ENCODE data around the gene PTPN21. TPM values are rescaled to one million over a fixed set of nuclear protein-coding genes. Genes with fewer than 3 reads are reported as not detected.

The PTPN21 gene
- total and polyA plus RNA-seq, 7 donors = 4.7 to 27.3 (median 14.8) TPM

DNA sequence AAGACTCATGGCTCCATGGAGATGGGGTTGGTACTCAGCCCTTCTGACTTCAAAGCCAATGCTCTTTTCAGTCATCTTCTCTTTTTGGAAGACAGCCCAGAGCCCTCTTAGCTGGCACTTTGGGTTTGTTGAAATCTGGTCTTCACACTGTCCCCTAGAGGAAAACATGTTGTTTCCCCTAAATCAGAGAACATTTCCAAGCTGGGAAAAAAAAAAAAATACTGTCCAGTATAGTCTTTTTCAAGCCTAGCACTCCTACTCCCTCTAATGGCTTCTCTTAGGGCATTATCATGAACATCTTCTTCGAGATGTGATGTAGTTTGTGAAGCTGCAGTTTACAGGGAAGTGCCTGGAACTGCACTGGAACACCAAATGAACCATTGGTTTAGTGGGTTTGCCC, 5.0 kb upstream of the PTPN21 start:
- H3K27ac ChIP-seq = no peak overlapping the region
- no peaks in the 10 kb centered on the region for H3K27me3 ChIP-seq (ENCODE audit: insufficient read depth in 3 of 3, low read length in 2 of 3)
- H3K4me3 ChIP-seq = no peak overlapping the region
- no peak for ATAC-seq
- peaks cover 0 to 8% of the 10 kb centered on the region in 2 donors for H3K36me3 ChIP-seq (ENCODE audit: insufficient read depth in 1 of 2, low read depth in 1 of 2)
- intact Hi-C loops (cut with DNase I) = loop anchor here (5.0 to 10.0 kb wide), 2 partner anchors 68 to 1395 kb away; partner anchors contain the start of genes EFCAB11 (in 1 of the 2) and TDP1 (in 1 of the 2)
- WGBS, 3 donors = 0 to 10% (median 3%) methylated on average over 1 of the region's 1 CpG
- no peaks in the 10 kb centered on the region for H3K9me3 ChIP-seq
- no peak for DNase-seq
- TF ChIP-seq, protein P1, sequence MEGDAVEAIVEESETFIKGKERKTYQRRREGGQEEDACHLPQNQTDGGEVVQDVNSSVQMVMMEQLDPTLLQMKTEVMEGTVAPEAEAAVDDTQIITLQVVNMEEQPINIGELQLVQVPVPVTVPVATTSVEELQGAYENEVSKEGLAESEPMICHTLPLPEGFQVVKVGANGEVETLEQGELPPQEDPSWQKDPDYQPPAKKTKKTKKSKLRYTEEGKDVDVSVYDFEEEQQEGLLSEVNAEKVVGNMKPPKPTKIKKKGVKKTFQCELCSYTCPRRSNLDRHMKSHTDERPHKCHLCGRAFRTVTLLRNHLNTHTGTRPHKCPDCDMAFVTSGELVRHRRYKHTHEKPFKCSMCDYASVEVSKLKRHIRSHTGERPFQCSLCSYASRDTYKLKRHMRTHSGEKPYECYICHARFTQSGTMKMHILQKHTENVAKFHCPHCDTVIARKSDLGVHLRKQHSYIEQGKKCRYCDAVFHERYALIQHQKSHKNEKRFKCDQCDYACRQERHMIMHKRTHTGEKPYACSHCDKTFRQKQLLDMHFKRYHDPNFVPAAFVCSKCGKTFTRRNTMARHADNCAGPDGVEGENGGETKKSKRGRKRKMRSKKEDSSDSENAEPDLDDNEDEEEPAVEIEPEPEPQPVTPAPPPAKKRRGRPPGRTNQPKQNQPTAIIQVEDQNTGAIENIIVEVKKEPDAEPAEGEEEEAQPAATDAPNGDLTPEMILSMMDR (IDR thresholded peaks at IDR 0.05) = peak; percentile 38
- peaks cover 18% of the 10 kb centered on the region for H3K4me1 ChIP-seq

DNA sequence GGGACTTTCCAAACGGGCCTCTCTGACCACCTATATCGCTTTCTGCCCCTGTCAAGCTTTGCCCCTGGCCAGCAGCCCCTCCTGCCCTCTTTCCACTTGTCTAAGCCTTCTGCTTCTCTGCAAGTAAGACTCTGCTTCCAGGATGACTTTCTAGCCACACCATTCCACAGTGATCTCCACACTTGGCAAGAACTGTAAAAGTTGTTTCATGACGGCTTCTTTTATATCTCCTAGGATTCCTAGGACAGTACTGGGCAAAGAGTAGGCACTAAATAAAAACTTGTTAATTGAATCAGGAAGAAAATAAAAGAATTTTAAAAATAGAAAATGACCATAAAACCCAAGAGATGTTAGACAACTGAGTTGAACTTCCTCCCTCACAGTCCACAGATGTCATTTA, 1.8 kb upstream of the PTPN21 start:
- H3K27ac ChIP-seq = peak overlapping the region; percentile 50
- DNase-seq (no peak), ATAC-seq (no peak)
- intact Hi-C loops (cut with DNase I) = loop anchor here in 1 of 2 donors (10.0 kb wide), 1 partner anchor 1398 kb away; the partner anchor contains the start of genes EFCAB11 and TDP1
- no peaks in the 10 kb centered on the region for H3K36me3 ChIP-seq (ENCODE audit: insufficient read depth in 1 of 2, low read depth in 1 of 2)
- WGBS, 3 donors = 38 to 41% (median 38%) methylated on average over 3 of the region's 3 CpGs
- H3K4me3 ChIP-seq = no peak overlapping the region
- TF ChIP-seq, protein P1 (IDR thresholded peaks at IDR 0.05) = no peak
- peaks cover 27% of the 10 kb centered on the region for H3K4me1 ChIP-seq
- no peaks in the 10 kb centered on the region for H3K27me3 ChIP-seq (ENCODE audit: insufficient read depth in 3 of 3, low read length in 2 of 3)
- H3K9me3 ChIP-seq = no peaks in the 10 kb centered on the region

DNA sequence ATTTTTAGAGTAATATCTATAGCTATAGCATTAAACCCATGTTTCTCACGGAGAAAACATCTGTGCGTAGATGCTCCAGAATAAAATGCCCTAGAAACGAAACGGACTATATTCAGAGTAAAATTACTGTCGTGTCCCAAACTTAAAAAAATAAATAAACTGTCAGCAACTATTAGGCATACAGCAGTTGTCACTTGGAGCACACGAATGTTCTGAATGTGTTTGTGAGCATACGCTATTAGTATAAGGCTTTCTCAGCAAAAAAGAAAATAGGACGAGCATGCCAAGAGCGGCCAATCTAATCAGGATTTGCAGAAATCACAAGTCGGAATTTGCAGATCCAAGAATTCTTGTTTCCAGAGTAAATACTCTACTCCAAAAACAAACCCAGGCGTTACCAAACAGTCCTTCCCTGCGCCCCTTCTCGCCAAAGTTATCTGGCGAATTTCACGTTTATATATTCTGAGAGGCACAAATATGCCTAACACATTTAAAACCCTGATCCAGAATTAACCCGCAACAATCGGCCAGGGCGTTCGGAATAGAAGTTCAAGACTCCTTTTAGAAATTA, 836 bp downstream of the PTPN21 start:
- Histone ChIP-seq H3K9me3 (no peaks in the 10 kb centered on the region), H3K4me1 (peaks cover 32% of the 10 kb centered on the region), H3K4me3 (peak overlapping the region; percentile 91), H3K27ac (peak overlapping the region; percentile 88), H3K27me3 (ENCODE audit: insufficient read depth in 3 of 3, low read length in 2 of 3) (no peaks in the 10 kb centered on the region), H3K36me3 (ENCODE audit: insufficient read depth in 1 of 2, low read depth in 1 of 2) (peaks cover 0 to 13% of the 10 kb centered on the region in 2 donors)
- DNase-seq (no peak), ATAC-seq (no peak)
- 2 to 3% (median 2%) methylated on average over 19 of the region's 19 CpGs for WGBS, 3 donors
- TF ChIP-seq, protein P1 (IDR thresholded peaks at IDR 0.05) = no peak
- intact Hi-C loops (cut with DNase I) = loop anchor here in 1 of 2 donors (10.0 kb wide), 1 partner anchor 1401 kb away; the partner anchor contains the start of genes EFCAB11 and TDP1

DNA sequence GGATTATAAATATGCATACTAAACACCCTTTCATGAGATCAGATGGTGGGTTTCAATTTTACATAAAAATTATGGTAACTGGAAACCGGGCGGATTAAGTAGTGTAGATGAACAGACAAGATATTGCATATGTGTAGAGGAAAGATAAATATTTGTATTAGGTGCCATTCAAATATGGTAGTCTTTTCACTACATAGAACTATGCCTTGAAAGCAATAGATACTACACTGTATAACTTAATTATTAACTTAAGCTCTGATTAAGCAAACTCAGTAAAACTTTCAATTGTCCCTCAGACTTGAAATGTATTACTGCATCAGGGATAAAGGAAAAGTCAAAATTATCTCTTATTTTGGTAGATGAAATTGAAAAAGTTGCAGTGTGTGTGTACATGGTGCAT, 1.9 kb downstream of the PTPN21 start:
- Histone ChIP-seq H3K4me3 (peak overlapping the region; percentile 91), H3K36me3 (ENCODE audit: insufficient read depth in 1 of 2, low read depth in 1 of 2) (peaks cover 0 to 24% of the 10 kb centered on the region in 2 donors), H3K4me1 (peaks cover 36% of the 10 kb centered on the region), H3K27ac (peak overlapping the region; percentile 88), H3K27me3 (ENCODE audit: insufficient read depth in 3 of 3, low read length in 2 of 3) (no peaks in the 10 kb centered on the region), H3K9me3 (no peaks in the 10 kb centered on the region)
- WGBS, 3 donors = 77 to 82% (median 78%) methylated on average over 2 of the region's 2 CpGs
- no peak for ATAC-seq
- intact Hi-C loops (cut with DNase I) = loop anchor here in 1 of 2 donors (10.0 kb wide), 1 partner anchor 1402 kb away; the partner anchor contains the start of genes EFCAB11 and TDP1
- no peak for DNase-seq
- TF ChIP-seq, protein P1 (IDR thresholded peaks at IDR 0.05) = no peak
